NCI-H526 treated with DMSO at 0.1 percent for 48 hours (cell line): Measurements from ENCODE around the gene DDN.
A peak's percentile ranks its signal among the peaks of the same experiment; 100 is the strongest.

Experiments used
- DNase-seq: peaks from one replicate; lab custom pipeline; 2025; lab: John Stamatoyannopoulos, UW

DDN gene

DNA sequence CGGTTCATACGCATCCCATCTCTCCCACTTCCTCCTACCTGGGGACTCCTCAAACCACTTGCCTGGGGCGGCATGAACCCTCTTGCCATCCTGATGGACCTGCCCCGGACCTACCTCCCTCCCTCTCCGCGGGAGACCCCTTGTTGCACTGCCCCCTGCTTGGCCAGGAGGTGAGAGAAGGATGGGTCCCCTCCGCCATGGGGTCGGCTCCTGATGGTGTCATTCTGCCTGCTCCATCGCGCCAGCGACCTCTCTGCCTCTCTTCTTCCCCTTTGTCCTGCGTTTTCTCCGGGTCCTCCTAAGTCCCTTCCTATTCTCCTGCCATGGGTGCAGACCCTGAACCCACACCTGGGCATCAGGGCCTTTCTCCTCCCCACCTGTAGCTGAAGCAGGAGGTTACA, 17.4 kb downstream of the DDN start:
- no peak for DNase-seq

- no peak for DNase-seq
Observed at GRCh38 chr12:48980953-48981756, 18.0 kb downstream of the DDN start.

DNA sequence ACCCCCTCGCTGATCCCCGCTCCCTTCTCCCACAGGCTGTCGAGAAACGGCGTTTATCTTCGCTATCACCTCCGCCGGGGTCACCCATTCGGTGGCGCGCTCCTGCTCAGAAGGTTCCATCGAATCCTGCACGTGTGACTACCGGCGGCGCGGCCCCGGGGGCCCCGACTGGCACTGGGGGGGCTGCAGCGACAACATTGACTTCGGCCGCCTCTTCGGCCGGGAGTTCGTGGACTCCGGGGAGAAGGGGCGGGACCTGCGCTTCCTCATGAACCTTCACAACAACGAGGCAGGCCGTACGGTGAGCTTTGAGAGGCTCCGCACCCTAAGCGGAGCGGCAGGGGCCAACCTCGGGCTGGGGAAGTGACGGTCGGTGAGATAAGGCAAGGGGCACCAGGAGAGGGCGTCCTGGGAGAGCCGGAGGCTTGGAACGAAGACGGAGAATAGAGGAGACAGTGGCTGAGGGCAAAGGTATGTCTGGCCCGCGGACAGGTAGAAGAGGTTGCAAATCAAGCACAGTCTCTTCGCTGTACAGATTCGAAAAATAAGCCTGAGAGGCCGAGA, 18.7 kb downstream of the DDN start:
- DNase-seq, result peak; percentile 26

- no peak for DNase-seq
Observed at GRCh38 chr12:48979602-48980388, 19.4 kb downstream of the DDN start.

- DNase-seq, result no peak
Observed at GRCh38 chr12:48978741-48979601, 20.2 kb downstream of the DDN start.

GRCh38 chr12:48978291-48978740, 20.9 kb downstream of the DDN start, which contains the start of gene WNT1:
Gene WNT1, plus strand, starts transcription at chr12:48978322. Its CDS starts 329 bp downstream, at chr12:48978651.
- DNase-seq, result no peak

GRCh38 chr12:48977290-48978281, 21.6 kb downstream of the DDN start:
- no peak for DNase-seq

DNA sequence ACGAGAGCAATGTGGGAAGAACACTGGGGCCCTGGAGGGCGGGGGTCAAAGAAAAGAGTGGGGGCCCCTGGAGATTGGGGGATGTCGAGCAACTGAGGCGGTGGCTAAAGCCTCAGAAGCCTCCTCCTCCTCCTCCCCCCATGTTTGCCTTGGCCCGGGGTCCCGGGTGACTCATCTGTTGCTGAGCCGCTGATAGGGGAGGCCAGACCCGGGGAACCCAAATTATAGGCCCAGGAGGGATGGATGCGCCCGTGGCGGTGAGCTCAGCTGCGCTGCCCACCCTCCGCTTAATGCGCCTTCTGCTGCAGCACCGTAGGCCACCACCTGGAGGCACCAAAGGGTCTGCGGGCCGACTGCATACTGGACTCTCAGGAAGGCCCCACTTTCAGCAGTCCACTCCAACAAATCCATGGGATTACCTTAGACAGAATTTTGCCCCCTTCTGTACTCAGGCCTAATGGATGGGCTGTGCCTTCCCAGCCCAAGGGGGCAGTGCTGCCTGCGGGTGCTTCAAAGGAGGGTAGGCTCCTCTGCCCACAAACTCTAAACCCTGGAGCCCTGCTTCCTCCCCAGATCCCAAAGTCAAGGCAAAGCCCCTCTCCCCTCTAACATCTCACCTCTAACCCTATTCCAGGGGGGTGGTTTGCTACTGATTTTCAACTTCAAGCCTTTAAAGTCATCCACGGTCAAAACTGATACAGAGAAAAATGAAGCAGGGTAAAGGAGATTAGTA, 25.1 kb downstream of the DDN start:
- DNase-seq, result no peak

- no peak for DNase-seq
Observed at GRCh38 chr12:48973531-48973930, 25.6 kb downstream of the DDN start.

DNA sequence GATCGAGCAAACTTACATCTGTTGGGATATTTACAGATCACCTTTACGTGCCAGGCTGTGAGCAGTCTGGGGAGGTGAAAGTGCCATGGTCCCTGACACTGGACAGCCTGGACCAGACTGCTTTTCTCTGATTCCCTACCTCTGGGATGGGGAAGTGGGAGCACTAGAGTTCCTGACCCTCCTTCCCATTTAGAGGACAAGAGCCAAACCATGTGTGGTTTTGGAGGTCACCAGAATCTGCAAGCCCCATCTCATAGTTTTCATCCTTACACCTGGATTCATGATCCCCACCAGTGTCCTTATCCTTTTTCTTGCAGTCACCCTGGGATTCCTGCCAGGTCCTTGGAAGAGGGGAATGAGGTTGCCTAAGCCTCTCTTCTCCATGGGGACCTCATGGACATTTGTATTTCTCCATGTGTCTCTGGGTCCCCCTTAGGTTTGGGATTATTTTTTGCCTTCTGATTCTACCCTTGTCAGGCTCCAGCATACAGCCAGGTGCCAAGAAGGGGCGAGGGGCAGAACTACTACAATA, 26.2 kb downstream of the DDN start:
- no peak for DNase-seq

- no peak for DNase-seq
Observed at GRCh38 chr12:48972213-48972951, 26.8 kb downstream of the DDN start.

DNA sequence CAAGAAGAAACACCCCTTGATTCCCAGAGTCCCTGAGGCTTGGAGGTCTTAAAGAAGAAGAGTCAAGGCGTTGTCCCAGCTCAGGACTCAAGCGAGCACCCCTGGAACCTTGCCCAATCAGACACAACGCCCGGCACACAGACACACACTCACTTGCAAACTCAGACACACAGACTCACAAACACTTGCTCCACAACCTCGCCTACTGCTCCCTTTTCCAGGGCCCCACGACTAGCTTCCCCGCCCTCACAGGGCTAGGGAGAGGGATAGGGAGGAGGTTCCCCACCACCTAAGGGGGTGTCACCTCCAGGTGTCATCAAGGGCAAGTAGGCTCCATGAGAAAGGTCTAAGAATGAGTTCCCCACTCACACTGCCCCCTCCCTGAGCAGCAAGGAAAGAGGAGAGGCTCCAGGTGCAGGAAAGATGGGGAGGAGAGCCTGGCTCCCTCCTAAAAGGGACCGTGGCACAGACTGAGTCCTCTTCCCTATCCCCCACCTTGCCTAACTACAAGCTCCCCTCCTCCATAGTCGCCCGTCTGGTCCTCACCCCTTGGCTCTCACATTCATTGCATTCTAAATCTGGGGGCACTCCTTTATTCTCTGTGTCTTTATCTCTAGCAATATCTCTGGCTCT, 28.4 kb downstream of the DDN start:
- DNase-seq, result no peak

- no peak for DNase-seq
Observed at GRCh38 chr12:48969833-48970701, 29.1 kb downstream of the DDN start.

DNA sequence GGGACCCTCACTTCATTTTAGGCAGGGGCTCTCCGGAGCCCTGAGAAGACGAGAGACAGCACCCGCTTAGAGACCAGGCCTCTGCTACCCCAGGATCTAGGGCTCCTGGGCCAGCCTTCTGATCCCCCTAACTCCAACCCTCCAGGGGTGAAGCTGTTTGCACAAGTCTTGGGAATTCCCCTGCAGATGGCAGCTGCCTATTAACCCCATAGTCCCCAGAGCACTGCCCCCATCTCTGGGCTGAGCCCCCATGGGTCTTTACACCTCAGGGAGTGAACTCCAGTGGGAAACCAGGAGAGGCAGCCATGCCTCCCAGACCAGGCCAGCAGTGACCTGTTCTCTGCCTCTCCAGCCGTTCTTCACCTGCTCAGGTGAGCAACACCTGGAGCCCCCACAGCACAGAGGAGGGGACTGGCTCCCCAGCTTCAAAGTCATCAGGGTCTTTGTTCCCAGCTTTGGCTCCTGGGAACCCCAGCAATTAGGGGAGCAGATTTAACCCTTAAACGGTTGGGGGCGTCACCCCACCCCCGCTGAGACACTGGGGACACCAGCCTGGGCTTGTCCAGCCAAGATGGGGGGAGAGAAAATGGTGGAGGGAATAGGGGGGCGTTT, 29.9 kb downstream of the DDN start:
- DNase-seq, result no peak

- no peak for DNase-seq
Observed at GRCh38 chr12:48968467-48968866, 30.7 kb downstream of the DDN start.

- DNase-seq, result no peak
Observed at GRCh38 chr12:48967991-48968390, 31.2 kb downstream of the DDN start.
